Common myeloid progenitor, CD34-positive (primary cell): ENCODE results near the gene HEPN1.

Experiments used
- CTCF ChIA-PET: fragments of 350-600 bp; sonication (Branson Sonifier 250); formaldehyde crosslinking; loops from one replicate; lab custom pipeline; 2021; ENCODE audit warnings: antibody characterized with exemption; lab: Charles Lee
- POLR2A ChIA-PET: fragments of 350-600 bp; sonication (Branson Sonifier 250); formaldehyde crosslinking; loops from one replicate; lab custom pipeline; 2021; ENCODE audit warnings: antibody characterized with exemption; lab: Charles Lee
- DNase-seq, 3 donors: peaks; one replicate each; pipeline versions ENCODE4 v3.0.0 to v3.0.0-alpha.2; 2013
- H3K27ac ChIP-seq, 2 experiments: 1 replicate in 1 of 2; 2 replicates in 1 of 2; pipeline ENCODE4 v1.7.0; 2013; ENCODE audit warnings: inconsistent platforms in 2 of 2, low read length in 2 of 2, mild to moderate bottlenecking in 2 of 2, low read depth in 1 of 2, moderate library complexity in 1 of 2; ENCODE audit not compliant: severe bottlenecking in 2 of 2, insufficient read depth in 1 of 2, poor library complexity in 1 of 2
- H3K27me3 ChIP-seq, 5 experiments: replicated peaks in 2 of 5; 1 replicate in 3 of 5; 2 replicates in 2 of 5; pipeline versions ENCODE4 v1.6.1 to v1.7.0; 2013; ENCODE audit warnings: low read length in 4 of 5, mild to moderate bottlenecking in 2 of 5, moderate library complexity in 2 of 5, inconsistent platforms in 1 of 5; ENCODE audit not compliant: insufficient read depth in 5 of 5, control insufficient read depth in 4 of 5
- H3K36me3 ChIP-seq, 4 experiments: 1 replicate in 2 of 4; 2 replicates in 2 of 4; pipeline versions ENCODE4 v1.6.1 to v1.7.0; 2013; ENCODE audit warnings: low read length in 3 of 4, control low read depth in 1 of 4, mild to moderate bottlenecking in 1 of 4; ENCODE audit not compliant: control insufficient read depth in 4 of 4, insufficient read depth in 4 of 4
- H3K4me1 ChIP-seq, 4 experiments: 1 replicate in 3 of 4; 2 replicates in 1 of 4; pipeline versions ENCODE4 v1.6.1 to v1.7.1; 2013; ENCODE audit warnings: low read length in 3 of 4, mild to moderate bottlenecking in 3 of 4, control low read depth in 1 of 4, inconsistent platforms in 1 of 4, moderate library complexity in 1 of 4; ENCODE audit not compliant: control insufficient read depth in 4 of 4, insufficient read depth in 4 of 4; ENCODE audit errors: control extremely low read depth in 1 of 4
- H3K4me3 ChIP-seq, 7 experiments: 1 replicate in 4 of 7; 2 replicates in 3 of 7; pipeline versions ENCODE4 v1.5.1 to v1.7.0; 2013; ENCODE audit warnings: mild to moderate bottlenecking in 7 of 7, low read length in 6 of 7, moderate library complexity in 6 of 7, inconsistent platforms in 2 of 7, low read depth in 2 of 7, control low read depth in 1 of 7; ENCODE audit not compliant: insufficient read depth in 4 of 7, control insufficient read depth in 1 of 7; ENCODE audit errors: extremely low read depth in 1 of 7
- H3K9me3 ChIP-seq, 5 experiments: 1 replicate in 4 of 5; 2 replicates in 1 of 5; pipeline versions ENCODE4 v1.6.1 to v1.7.1; 2013; ENCODE audit warnings: low read length in 4 of 5, mild to moderate bottlenecking in 2 of 5, inconsistent platforms in 1 of 5, low read depth in 1 of 5, moderate library complexity in 1 of 5; ENCODE audit not compliant: control insufficient read depth in 4 of 5, insufficient read depth in 2 of 5; ENCODE audit errors: control extremely low read depth in 1 of 5
- WGBS: methylation state at CpG from one replicate; pipeline ENCODE4 v1.1.5; 2013; ENCODE audit not compliant: insufficient coverage; 5-methylcytosine and 5-hydroxymethylcytosine counted together

Gene HEPN1

DNA sequence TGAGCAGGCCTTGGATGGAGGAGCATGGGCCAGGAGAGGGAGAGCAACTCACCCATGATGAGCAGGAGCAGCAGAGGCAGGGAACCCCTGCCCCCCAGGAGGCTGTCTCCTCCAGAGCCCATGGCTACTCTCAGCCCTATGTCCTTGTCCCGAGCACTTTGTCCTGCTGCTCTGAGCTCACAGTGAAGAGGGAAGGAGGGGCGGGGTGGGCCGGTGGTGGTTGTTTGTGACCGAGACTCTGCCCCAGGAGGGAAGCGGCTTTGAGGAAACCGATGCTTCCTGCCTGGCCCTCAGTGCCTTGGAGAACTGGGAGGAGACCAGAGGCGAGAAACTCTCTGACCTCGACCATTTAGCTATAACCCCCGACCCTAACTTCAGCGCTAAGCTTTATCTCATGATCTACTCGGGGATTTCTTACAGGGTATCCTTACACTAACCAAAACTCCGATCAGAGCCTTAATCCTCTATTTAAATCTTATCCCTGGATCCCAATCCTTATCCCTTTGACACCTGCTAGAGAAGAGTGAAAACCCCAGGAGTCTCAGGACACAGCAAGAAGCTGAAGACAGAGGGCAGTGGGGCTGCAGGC lies 21.3 kb upstream of the HEPN1 start, which contains the start of gene ROBO4:
ROBO4 (minus strand) TSS at position 192 of the 589 bp plus-strand sequence; CDS start at position 122, 70 bp downstream.
- ChIA-PET POLR2A (interaction anchor here (0.8 kb wide), 1 partner anchor 16 kb away, joined by 4 read pairs; no protein-coding TSS in a partner anchor), CTCF (interaction anchor here (0.7 to 3.5 kb wide), 9 partner anchors 9 to 57 kb away, joined by 3 to 19 read pairs (median 5); partner anchors contain the start of genes CCDC15, HEPN1 and ROBO3)
- H3K4me1 ChIP-seq, result peaks cover 0 to 55% (median 35%) of the 10 kb centered on the region in 4 experiments
- DNase-seq, result peak in 2 of 3 donors; percentile 68 to 73
- peak within 1 kb of the TSS in 1 of 2 experiments; percentile 65 for H3K27ac ChIP-seq
- peak within 1 kb of the TSS in 6 of 7 experiments; percentile 6 to 74 (median 54) for H3K4me3 ChIP-seq
- H3K36me3 ChIP-seq, result peaks cover 0 to 25% (median 0%) of the 10 kb centered on the region in 4 experiments
- no peaks in the 10 kb centered on the region for H3K9me3 ChIP-seq
- H3K27me3 ChIP-seq, result no peaks in the 10 kb centered on the region
- whole genome bisulfite sequencing, result 0% methylated on average over 9 of the region's 12 CpGs

DNA sequence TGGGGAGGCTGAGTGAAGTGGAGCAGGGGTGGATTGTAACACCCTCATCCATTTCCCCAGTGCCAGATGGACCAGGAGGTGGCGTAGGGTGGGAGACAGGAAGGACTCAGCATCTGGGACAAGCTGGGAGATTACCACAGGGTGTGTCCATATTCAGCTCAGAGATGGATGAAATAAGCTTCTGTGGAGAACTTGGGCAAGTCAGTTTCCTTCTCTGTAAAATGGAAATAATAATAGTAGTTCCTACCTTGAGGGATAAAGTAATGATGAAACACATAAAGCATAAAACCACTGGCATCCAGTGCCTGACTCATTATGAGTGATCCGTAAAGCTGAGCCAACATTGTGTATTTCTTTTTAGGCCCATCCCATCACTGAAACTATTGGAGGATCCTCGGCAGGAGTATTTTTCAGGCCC lies 20.8 kb upstream of the HEPN1 start:
- Histone ChIP-seq H3K36me3 (peaks cover 0 to 21% (median 0%) of the 10 kb centered on the region in 4 experiments), H3K4me1 (peaks cover 0 to 50% (median 32%) of the 10 kb centered on the region in 4 experiments), H3K27me3 (no peaks in the 10 kb centered on the region), H3K9me3 (no peaks in the 10 kb centered on the region), H3K4me3 (peak overlapping the region in 3 of 7 experiments; percentile 46 to 74 (median 67)), H3K27ac (peak overlapping the region in 1 of 2 experiments; percentile 65)
- ChIA-PET CTCF (interaction anchor here (0.6 to 3.5 kb wide), 12 partner anchors 10 to 56 kb away, joined by 3 to 19 read pairs (median 5); partner anchors contain the start of genes CCDC15, HEPN1 and ROBO3), POLR2A (interaction anchor here (0.8 kb wide), 1 partner anchor 17 kb away, joined by 4 read pairs; no protein-coding TSS in a partner anchor)
- DNase-seq, result peak in 2 of 3 donors; percentile 27 to 46
- 50% methylated on average over 1 of the region's 3 CpGs for WGBS

GRCh38 chr11:124898711-124899110 lies 20.3 kb upstream of the HEPN1 start:
- peaks cover 0 to 46% (median 29%) of the 10 kb centered on the region in 4 experiments for H3K4me1 ChIP-seq
- WGBS, result 85% methylated on average over 3 of the region's 5 CpGs
- peak overlapping the region in 1 of 2 experiments; percentile 2 for H3K27ac ChIP-seq
- DNase-seq, result no peak
- ChIA-PET POLR2A (no interaction called here), CTCF (interaction anchor here (0.6 to 3.5 kb wide), 8 partner anchors 10 to 56 kb away, joined by 3 to 19 read pairs (median 6); partner anchors contain the start of genes CCDC15 and HEPN1)
- no peaks in the 10 kb centered on the region for H3K9me3 ChIP-seq
- H3K27me3 ChIP-seq, result no peaks in the 10 kb centered on the region
- peaks cover 0 to 17% (median 0%) of the 10 kb centered on the region in 4 experiments for H3K36me3 ChIP-seq
- no peak overlapping the region for H3K4me3 ChIP-seq

DNA sequence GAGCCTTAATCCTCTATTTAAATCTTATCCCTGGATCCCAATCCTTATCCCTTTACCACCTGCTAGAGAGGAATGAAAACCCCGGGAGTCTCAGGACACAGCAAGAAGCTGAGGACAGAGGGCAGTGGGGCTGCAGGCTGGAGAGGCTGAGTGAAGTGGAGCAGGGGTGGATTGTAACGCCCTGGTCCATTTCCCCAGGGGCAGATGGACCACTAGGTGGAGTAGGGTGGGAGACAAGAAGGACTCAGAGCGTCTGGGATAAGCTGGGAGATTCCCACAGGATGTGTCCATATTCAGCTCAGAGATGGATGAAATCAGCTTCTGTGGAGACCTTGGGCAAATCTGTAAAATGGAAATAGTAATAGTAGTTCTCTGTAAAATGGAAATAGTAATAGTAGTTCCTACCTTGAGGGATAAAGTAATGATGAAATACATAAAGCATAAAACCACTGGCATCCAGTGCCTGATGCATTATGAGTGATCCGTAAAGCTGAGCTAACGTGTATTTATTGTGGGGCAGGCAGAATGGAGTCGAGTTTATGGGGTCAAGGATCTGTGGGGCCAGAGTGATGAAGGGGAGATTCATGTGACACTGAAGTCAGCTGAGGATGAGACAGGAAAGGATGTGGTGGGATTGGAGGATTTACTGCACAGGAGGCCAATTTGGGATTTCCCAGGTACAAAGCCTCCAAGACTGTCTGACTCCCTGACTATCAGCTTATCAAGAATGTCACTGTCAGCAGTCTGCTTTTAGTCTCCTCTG lies 19.5 kb upstream of the HEPN1 start:
- Histone ChIP-seq H3K27ac (no peak overlapping the region), H3K36me3 (peaks cover 0 to 9% (median 0%) of the 10 kb centered on the region in 4 experiments), H3K4me3 (no peak overlapping the region), H3K9me3 (no peaks in the 10 kb centered on the region), H3K4me1 (peaks cover 0 to 44% (median 29%) of the 10 kb centered on the region in 4 experiments), H3K27me3 (no peaks in the 10 kb centered on the region)
- WGBS, result 92% methylated on average over 6 of the region's 6 CpGs
- POLR2A ChIA-PET, result no interaction called here
- DNase-seq, result no peak
- CTCF ChIA-PET, result interaction anchor here (3.0 to 3.5 kb wide), 3 partner anchors 22 to 55 kb away, joined by 11 to 19 read pairs (median 12); partner anchors contain the start of genes CCDC15 and HEPN1

- no peak for DNase-seq
- Histone ChIP-seq H3K9me3 (no peaks in the 10 kb centered on the region), H3K36me3 (no peaks in the 10 kb centered on the region), H3K27ac (no peak overlapping the region), H3K4me1 (peaks cover 0 to 37% (median 29%) of the 10 kb centered on the region in 4 experiments), H3K27me3 (no peaks in the 10 kb centered on the region), H3K4me3 (no peak overlapping the region)
- POLR2A ChIA-PET, result interaction anchor here (0.6 kb wide), 1 partner anchor 24 kb away, joined by 3 read pairs; no protein-coding TSS in a partner anchor
- 95% methylated on average over 4 of the region's 5 CpGs for WGBS
- CTCF ChIA-PET, result interaction anchor here (3.2 kb wide), 1 partner anchor 25 kb away, joined by 12 read pairs; no protein-coding TSS in a partner anchor
Measured at GRCh38 chr11:124900464-124900863, 18.6 kb upstream of the HEPN1 start.

DNA sequence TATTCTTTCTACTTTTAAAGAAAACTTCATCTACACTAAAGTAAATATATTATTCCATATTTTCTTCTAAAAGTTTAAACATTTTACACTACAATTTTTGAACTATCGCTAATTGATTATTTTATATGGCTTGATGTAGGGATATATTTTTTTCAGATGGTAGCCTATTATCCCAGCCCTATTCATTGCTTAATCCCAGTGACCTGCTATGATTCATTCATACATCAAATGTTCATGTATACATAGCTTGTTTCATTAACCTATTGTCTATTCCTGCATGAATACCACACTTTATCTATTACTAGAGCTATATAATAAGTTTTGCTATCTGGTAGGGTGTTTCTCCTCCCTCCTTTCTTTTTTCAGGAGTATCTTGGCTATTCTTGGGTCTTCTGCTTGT lies 16.4 kb upstream of the HEPN1 start:
- ChIA-PET CTCF (interaction anchor here (0.6 to 1.6 kb wide), 3 partner anchors 10 to 14 kb away, joined by 3 to 4 read pairs (median 3); no protein-coding TSS in a partner anchor), POLR2A (interaction anchor here (0.7 kb wide), 1 partner anchor 27 kb away, joined by 4 read pairs; no protein-coding TSS in a partner anchor)
- DNase-seq, result no peak
- Histone ChIP-seq H3K4me1 (peaks cover 0 to 18% (median 16%) of the 10 kb centered on the region in 4 experiments), H3K9me3 (no peaks in the 10 kb centered on the region), H3K27ac (no peak overlapping the region), H3K36me3 (no peaks in the 10 kb centered on the region), H3K27me3 (no peaks in the 10 kb centered on the region), H3K4me3 (no peak overlapping the region)
- WGBS, result no CpG with 5 or more reads among the region's 1 CpG
